Measurements from ENCODE around the gene MS4A12.
"Not testable (repeated sequence)": the region's sequence is repeated elsewhere in the genome, so short reads cannot be mapped to it uniquely, and the experiment has no call there.

MS4A12 gene, protein sequence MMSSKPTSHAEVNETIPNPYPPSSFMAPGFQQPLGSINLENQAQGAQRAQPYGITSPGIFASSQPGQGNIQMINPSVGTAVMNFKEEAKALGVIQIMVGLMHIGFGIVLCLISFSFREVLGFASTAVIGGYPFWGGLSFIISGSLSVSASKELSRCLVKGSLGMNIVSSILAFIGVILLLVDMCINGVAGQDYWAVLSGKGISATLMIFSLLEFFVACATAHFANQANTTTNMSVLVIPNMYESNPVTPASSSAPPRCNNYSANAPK

DNA sequence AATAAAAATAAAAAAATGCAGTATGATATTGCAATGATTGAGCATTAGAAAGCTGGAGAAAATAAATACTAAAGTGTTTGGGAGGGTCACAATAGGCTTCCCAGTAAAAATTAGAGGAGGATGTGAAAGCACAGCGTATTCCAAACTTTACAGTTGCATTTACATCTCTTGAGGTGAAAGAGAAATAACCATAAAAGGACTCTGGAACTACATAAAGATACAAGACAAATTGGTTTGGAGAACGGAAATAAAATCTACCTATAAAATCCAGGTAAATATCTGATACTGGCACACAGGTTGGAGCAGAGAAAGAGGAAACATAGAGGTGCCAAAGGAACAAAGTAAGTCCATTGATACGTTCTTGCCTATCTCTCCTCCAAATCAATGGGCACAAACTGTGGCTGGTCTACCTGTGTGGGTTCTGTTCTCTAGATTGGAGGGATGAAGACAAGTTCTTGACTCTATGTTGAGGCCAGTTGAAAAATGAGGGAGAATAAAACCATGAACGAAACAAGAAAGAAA, at the start of gene MS4A12:
Gene MS4A12, plus strand, starts transcription at position 291 of the 522 bp plus-strand sequence. CDS start 4,541 bp downstream, outside the sequence.
- DNase-seq = no peak

DNA sequence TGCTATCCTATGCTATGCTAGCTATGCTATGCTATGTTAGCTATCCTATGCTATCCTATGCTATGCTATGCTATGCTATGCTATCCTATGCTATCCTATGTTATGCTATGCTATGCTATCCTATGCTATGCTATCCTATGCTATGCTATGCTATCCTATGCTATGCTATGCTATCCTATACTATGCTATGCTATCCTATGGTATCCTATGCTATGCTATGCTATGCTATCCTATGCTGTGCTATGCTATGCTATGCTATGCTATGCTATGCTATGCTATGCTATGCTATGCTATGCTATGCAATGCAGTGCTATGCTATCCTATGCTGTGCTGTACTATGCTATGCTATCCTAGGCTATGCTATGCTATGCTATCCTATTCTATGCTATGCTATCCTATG, 45.5 kb upstream of the MS4A12 start:
- DNase-seq = no peak

DNA sequence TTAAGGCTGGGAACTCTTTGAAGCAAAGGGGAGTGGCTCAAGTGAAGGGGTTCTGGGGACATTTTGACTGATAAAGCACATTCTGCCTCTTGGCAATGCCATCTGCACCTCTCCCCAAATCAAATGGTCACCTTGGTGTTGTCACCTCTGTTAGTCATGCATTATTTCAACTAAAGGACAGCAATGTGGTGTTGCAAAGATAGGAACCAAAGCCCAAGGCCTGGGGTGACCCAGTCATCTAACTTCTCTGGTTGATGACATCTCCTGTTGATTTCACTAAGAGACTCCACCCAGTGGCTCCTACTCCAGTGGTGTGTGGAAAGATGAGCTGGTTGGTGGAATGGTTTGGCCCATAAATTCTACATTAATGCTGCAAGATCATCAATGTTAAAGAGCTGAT, 44.7 kb upstream of the MS4A12 start:
- no peak for DNase-seq

DNA sequence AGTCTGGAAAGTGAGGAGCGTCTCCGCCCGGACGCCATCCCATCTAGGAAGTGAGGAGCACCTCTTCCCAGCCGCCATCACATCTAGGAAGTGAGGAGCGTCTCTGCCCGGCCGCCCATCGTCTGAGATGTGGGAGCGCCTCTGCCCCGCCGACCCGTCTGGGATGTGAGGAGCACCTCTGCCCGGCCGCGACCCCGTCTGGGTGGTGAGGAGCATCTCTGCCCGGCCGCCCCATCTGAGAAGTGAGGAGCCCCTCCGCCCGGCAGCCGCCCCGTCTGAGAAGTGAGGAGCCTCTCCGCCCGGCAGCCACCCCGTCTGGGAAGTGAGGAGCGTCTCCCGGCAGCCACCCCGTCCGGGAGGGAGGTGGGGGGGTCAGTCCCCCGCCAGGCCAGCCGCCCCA, 41.4 kb upstream of the MS4A12 start:
- not testable (repeated sequence) for DNase-seq

DNA sequence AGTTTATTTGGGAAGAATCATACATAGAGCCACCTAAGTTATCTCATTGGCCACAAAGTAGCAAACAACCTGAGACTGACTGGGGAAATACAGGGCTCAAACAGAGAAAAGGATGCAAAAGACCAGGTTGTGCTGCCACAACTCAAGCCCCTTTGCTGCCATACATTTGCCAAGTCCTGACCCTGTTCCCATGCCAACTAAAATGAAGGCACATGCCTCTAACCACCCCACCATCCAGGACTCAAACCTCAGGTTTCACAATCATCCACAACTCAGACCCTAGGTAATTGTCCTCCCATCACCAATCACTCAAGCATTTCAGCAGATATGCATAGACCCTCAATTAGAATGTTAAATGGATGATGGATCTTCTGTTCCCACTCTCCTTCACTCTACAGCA, 38.4 kb upstream of the MS4A12 start:
- DNase-seq = no peak

DNA sequence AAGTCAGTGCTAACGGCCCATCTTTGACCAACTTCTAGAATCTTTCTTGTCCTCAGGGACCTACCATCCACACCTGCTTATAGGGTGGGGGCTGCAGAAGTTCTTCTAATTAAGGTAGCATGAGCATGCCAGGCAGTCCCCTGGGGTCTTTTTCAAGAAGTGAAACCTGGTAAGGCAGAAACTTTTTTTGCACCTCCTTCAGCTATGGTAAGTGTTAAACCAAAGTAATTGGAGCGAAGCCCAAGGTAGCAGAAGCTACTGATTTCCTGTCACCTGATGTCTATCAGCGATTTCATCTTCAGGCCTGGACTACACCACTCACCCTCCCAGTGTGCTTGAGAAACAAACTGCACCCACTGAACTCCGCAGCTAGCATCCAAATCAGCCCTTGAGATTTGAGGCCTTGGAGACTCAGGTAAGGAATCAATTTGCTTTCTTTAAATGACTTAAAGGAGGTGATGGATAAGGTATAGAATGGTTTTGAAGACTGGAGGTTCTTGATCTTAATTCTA, 37.0 kb upstream of the MS4A12 start, which contains the start of gene MS4A1:
Gene MS4A1, plus strand, starts transcription at position 317 of the 512 bp plus-strand sequence. CDS start 6,528 bp downstream, outside the sequence.
- DNase-seq = no peak

DNA sequence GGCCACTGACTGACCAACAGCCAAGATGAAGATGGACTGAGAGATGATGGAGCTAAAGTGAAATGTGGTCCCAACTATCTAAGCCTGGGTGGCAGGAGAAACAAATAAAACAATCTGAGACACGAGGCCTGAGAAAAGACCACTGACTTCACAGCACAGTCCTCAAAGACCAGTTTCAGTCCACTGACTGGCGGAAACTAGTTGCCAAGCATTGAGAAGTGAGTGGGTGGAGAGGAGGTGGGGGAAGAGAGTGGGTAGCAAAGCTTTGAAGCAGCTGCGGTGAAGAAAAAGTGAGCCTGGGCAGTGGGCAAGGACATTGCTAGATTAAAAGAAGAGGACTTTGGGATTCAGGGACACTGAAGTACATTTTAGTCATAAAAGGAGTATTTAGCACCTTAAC, 35.0 kb upstream of the MS4A12 start:
- DNase-seq = no peak

DNA sequence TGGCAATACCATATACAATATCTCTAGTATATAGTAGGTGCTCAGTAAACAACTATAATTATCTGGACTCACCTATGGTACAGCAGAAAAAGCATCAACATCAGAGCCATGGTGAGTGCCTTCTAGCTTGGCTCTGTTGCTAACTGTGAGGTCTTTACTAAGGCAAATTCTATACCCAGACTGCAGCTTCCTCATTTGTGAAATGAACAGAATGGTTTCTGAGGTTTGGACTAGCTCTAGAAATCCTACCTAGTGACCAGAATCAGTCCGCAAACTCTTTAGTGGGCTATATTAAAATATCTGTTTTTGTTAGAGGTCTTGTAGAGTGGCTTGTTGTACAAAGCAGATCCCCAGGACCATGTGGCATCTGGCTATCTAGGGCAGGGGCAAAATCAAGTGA, 33.2 kb upstream of the MS4A12 start:
- DNase-seq = no peak

DNA sequence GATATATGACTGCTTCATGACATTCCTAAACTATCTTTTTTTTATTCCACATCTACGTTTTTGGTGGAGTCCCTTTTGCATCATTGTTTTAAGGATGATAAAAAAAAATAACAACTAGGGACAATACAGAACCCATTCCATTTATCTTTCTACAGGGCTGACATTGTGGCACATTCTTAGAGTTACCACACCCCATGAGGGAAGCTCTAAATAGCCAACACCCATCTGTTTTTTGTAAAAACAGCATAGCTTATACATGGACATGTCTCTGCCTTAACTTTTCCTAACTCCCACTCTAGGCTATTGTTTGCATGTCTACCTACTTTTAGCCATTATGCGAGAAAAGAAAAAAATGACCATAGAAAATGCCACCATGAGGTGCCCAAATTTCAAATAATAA, 23.7 kb upstream of the MS4A12 start:
- no peak for DNase-seq

DNA sequence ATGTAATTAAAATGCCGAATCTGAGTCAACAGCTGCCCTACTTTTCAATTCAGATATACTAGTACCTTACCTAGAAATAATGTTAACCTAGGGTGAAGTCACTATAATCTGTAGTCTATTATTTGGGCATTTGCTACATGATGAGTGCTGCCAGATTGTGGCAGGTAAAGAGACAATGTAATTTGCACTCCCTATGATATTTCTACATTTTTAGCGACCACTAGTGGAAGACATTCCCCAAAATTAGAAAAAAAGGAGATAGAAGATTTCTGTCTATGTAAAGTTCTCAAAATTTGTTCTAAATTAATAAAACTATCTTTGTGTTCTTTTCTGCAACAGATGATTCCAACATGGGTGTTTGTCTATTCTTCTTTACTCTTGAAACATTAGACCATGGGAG, 22.9 kb upstream of the MS4A12 start:
- DNase-seq = no peak

DNA sequence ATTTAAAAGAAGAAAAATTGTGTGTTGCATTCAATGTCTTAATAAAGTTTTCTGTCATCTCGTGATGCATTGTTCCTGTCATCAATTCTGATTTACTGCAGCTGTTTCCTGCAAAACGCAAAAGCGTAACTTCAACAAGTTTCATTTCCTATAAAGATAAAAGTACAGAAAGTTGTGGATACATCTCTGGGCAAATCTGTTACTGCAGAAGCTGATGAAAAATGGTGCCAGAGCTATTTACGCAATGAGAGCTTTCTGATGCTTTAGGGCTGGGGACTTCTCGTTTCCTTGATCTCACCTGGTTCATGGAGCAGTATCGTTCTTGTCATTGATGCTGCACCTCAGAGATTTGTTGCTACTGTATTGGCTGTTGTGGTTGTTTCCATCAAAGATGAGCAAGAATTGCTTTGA, 15.5 kb upstream of the MS4A12 start:
- DNase-seq = no peak

DNA sequence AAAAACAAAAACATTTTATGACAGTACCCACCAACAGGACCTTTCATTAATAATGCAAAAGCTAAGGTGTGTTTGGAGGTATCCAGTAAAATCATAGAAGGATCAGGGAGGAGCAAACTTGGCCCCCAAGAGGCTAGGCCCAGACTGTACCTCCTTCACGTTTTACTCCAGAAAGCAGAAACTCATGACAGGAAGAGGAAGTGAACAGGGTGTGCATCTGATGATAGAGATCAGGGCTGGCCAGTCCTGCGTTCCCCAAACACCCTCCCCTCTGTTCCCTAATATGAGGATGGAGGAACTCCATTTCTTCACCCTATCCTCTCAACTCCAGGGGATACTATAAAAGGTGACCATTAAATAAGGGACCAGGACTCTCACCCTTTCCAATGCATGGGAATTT, 10.2 kb upstream of the MS4A12 start:
- DNase-seq = no peak

DNA sequence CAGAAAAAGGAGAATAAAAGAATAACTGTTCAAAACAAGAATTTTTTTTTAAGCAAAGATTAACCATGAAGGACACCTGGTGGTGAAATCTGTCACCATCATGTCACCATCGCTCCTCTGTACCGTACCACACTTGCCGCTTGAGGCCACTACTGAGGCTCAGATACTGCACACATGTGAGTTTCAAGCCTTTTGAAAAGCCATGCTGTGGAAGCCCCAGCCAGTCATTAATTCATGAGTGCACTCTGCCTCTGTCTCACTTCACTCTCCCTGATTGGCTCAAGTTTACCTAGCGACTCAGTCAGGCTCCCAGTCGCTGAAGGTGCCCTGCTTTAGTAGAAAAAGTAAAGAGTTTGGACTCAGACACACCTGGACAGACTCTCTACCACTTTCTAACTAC, 6.6 kb upstream of the MS4A12 start:
- DNase-seq = peak; percentile 7

DNA sequence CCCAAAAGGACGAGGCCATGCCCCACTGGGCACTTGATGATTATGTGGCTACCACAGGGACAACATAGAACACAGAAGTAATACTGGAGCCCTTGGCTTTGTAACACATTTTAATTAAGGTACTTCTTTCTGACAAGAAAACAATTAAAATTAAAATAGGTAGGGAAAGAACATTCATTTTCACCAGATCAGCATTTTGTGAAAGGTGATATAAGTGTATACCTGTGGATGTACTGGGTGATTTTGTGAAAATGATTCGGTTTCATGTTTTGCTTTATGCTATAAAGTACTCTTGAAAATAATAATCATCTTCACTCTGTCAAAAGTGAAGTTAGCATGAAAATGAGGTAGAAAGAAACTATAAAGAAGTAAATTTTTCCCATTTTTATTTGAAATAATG, 876 bp downstream of the MS4A12 start:
- DNase-seq = no peak

DNA sequence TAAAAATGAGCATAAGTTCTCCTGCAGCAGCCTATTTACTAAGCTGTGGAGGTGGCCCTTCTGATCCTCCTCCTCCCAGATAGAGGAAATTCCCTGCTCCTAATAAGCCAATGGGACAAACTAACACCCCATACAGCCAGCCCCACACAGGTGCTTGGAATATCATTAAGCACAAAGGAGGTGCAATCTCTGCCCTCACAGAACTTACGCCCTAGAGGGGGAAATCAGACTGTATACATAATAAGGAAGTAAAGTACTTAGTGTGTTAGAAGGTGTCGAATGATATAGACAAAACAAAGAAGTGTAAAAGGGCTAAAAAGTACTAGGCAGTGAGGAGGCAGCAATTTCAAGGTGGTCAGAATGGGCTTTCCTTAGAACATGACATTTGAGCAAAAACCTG, 5.8 kb downstream of the MS4A12 start:
- no peak for DNase-seq

DNA sequence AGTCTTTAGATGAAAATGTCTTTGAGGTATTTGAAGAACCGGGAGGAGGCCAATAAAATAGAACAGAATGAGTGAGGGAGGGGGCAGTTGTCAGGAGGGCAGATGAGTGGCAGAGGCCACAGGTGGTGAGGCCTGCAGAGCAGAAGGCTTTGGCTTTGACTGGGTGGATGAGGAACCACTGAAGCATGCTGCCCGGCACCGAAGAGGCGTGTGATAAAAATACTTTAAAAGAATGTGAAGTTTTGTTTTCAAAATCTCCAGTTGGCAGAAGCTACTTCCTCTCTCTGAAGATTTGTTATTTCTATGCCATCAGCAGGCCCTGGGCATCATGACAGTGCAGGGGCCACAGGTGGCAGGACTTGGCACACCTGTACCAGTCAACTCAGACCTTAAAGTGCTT, 6.3 kb downstream of the MS4A12 start:
- peak; percentile 11 for DNase-seq

DNA sequence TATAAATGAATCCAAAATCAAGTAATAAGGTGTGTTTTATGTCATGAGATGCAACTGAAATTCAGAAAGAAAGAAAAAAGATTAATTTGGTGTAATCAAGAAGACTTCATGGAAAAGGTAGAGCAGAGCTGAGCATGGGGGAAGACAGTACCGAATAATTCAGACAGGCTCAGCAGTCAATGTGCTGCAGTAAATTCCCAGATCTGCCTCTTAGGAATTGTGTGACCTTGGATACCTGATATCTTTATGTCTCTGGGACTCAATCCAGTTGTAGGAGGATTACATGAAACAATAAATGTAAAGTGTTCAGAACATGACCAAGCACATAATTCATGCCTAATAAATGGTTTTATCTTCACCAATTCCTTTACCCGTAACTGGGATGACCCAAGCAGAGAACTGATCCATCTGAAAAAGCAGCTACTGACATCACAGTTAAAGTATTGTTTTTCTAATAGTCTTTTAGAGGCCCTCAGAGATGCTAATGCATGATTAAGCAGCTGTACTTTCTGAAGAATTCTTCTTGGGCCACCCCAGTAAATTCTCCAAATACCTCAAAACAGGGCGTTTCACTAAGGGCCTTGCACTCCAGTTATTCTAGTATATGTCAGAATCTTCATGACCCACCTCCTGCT, 7.8 kb downstream of the MS4A12 start:
- no peak for DNase-seq

DNA sequence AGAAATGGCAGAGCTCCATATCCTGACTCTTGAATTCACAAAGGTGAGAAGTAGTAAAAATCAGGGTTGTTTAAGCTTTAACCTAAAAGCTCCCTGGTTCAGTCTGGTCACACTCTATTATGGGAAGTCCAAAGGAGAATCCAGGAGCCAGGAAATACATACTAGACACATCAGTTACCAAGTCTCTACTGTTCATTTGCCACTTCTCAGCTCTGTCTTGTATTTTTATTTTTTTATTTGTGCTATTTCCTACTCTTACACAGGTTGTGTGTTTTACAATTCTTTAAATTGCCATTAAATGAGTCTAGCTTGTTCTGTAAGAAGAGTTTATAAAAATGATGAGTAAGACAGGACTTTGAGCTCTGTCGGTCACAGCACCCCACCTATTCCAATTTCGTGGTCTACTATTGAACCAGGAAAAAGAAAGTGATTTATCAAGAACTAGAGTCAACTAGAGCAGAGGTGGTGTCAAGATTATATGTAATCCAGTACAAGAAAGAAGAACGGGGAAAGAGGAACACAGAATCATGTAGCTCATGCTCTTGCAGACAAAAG, 9.7 kb downstream of the MS4A12 start:
- no peak for DNase-seq

DNA sequence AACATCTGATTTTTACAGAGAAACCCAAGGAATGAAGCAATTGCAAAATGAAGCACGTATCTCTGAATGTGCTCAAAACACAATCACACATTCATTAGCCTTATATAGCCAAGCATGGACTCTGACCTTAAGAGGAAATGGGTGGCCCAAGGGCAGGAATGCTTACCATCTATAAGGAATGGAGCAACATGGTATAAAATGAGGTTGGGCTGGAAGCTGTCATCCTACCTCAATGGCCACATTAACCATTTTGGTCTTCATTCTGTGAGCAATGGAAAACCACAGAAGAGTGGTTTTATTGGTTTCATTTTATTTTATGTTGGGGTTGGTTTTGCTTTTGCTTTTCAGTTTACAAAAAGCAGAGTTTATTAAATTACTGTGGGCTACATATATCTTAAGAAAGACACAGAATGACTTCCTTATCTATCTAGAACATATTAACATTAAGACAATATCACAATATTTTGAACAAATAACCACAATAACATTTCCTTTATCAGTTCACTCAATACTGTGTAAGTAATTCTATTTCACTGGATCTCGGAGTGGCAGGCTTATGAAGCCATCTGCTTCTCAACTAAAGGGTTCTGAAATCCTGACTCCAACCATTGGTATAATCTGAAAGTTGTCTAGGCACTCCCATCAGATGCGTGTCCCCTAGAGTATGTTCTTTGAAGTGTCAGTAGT, 11.8 kb downstream of the MS4A12 start:
- no peak for DNase-seq

DNA sequence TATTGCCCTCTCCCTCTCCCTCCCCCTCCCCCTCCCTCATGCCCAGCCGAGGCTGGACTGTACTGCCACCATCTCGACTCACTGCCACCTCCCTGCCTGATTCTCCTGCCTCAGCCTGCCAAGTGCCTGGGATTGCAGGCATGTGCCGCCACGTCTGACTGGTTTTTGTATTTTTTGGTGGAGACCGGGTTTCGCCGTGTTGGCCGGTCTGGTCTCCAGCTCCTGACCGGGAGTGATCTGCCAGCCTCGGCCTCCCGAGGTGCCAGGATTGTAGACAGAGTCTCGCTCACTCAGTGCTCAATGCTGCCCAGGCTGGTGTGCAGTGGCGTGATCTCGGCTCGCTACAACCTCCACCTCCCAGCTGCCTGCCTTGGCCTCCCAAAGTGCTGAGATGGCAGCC, 17.0 kb downstream of the MS4A12 start:
- not testable (repeated sequence) for DNase-seq

DNA sequence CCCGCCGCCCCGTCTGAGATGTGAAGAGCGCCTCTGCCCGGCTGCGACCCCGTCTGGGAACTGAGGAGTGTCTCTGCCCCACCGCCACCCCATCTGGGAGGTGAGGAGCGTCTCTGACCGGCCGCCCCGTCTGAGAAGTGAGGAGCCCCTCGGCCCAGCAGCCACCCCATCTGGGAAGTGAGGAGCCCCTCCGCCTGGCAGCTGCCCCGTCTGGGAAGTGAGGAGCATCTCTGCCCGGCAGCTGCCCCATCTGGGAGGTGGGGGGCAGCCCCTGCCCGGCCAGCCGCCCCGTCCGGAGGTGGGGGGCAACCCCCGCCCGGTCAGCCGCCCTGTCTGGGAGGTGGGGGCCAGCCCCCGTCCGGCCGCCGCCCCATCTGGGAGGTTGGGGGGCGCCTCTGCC, 17.6 kb downstream of the MS4A12 start:
- not testable (repeated sequence) for DNase-seq

DNA sequence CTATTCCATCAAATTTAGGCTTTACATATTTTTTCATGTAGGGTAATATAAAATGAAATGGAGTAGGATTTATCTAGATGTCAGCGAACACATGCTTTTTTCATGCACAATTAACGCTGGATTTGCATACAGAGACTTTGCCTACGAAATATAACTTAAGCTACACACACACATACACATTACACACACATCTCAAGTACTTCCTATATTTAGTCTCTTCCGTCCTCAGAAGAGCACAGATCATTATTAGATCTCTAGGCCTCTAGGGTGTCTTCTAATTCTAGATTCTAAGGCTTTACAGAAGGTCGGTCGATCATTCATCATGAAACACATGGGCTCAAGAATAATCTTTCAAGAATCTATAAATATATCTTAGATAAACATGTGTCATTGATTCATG, 18.8 kb downstream of the MS4A12 start:
- no peak for DNase-seq

DNA sequence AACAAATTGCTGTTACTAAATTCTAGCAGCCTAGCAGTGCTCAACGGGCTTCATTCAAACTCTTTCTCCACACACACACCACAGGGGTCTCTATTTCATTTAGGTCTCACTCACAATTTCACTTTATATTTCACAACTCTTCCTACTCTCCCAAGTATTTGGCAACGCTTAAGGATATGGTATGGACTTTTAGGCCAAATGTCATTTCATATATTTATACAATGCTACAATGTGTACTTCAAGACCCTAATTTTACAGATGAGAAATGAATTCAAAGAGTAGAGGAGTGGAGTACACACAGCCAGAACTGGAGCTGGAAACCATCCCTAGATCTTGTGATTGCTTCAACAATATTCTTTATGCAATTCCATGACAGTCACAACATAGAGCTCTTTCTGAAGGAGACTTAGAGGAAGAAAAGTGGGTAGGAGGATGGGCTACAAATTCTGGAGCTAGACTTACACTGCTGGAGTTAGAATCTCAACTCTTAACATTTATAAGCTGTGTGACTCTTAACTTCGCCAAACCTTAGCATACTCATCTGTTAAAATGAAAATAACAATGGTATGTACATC, 20.2 kb downstream of the MS4A12 start:
- no peak for DNase-seq
